Fibroblast of villous mesenchyme (primary cell): Measurements from ENCODE around the gene IRF3. TPM values are rescaled to one million over a fixed set of nuclear protein-coding genes. Genes with fewer than 3 reads are reported as not detected.

Experiments
- DNase-seq: peaks from one replicate; pipeline ENCODE4 v3.0.0-alpha.2; 2010; ENCODE audit warnings: low read depth
- H3K4me3 ChIP-seq: 2 replicates; pipeline ENCODE4 v1.5.1; 2011; ENCODE audit warnings: low read depth, mild to moderate bottlenecking, low read length
- CTCF ChIP-seq: IDR thresholded peaks from 2 replicates; pipeline ENCODE4 v1.5.1; 2012; ENCODE audit warnings: low read depth, mild to moderate bottlenecking, low read length; ENCODE audit not compliant: insufficient read depth
- small RNA-seq: library from RNA; depleted of rRNA; stranded (forward); fragments of <200 nt; gene quantifications from one replicate; pipeline ENCODE3, GENCODE V24; 2012
- total RNA-seq: library from RNA; depleted of rRNA; stranded (reverse); fragments of >200 nt; gene quantifications from 2 replicates; pipeline ENCODE4 v1.2.3, GENCODE V29; 2012

IRF3 gene
- total RNA-seq, 1 donor: 66.5 TPM

GRCh38 chr19:49614096-49614833 is 51.4 kb downstream of the IRF3 start:
- TF ChIP-seq CTCF: peak; percentile 37
- no peak overlapping the region for H3K4me3 ChIP-seq
- peak; percentile 91 for DNase-seq

GRCh38 chr19:49613374-49613773 is 52.3 kb downstream of the IRF3 start:
- DNase-seq: peak; percentile 47
- H3K4me3 ChIP-seq: no peak overlapping the region

More at GRCh38 chr19:49613374-49613773, 52.3 kb downstream of the IRF3 start:
- TF ChIP-seq CTCF: no peak

Small RNAs within 50 kb of the gene (small RNA-seq; reads per million reads assigned to genes)
- gene MIR5088: not detected

Other genes starting within 250 kb of the IRF3 start
- not detected in 2 replicates for gene PTH2, start 242.4 kb downstream of the IRF3 start, total RNA-seq
- gene GFY, start 240.5 kb downstream of the IRF3 start, total RNA-seq: not detected in 2 replicates
- not detected in 2 replicates for gene SLC17A7, start 224.3 kb downstream of the IRF3 start, total RNA-seq
- gene PIH1D1, start 214.0 kb downstream of the IRF3 start, total RNA-seq: 91.1 and 107 TPM in 2 replicates
- 17.7 and 40.6 TPM in 2 replicates for gene ALDH16A1, start 212.6 kb downstream of the IRF3 start, total RNA-seq
- gene FLT3LG, start 191.6 kb downstream of the IRF3 start, total RNA-seq: 2.6 and 4.8 TPM in 2 replicates
- 1,887 and 2,774 TPM in 2 replicates for gene RPL13A, start 178.2 kb downstream of the IRF3 start, total RNA-seq
- 1,679 and 1,912 TPM in 2 replicates for gene RPS11, start 169.4 kb downstream of the IRF3 start, total RNA-seq
- 39.7 and 44.8 TPM in 2 replicates for gene FCGRT, start 153.2 kb downstream of the IRF3 start, total RNA-seq
- 115 and 162 TPM in 2 replicates for gene RCN3, start 137.9 kb downstream of the IRF3 start, total RNA-seq
- gene NOSIP, start 85.3 kb downstream of the IRF3 start, total RNA-seq: 76.9 and 101 TPM in 2 replicates
- gene PRRG2, start 84.5 kb downstream of the IRF3 start, total RNA-seq: 0.32 and 0.43 TPM in 2 replicates
- gene PRR12, start 74.7 kb downstream of the IRF3 start, total RNA-seq: 3.0 and 3.9 TPM in 2 replicates
- gene RRAS, start 25.7 kb downstream of the IRF3 start, total RNA-seq: 43.2 and 44.5 TPM in 2 replicates
- 17.4 and 18.1 TPM in 2 replicates for gene SCAF1, start 23.6 kb downstream of the IRF3 start, total RNA-seq
- 4.7 and 6.8 TPM in 2 replicates for gene BCL2L12, start 76 bp upstream of the IRF3 start, total RNA-seq
- 258 and 341 TPM in 2 replicates for gene PRMT1, start 11.4 kb upstream of the IRF3 start, total RNA-seq
- gene ADM5, start 23.7 kb upstream of the IRF3 start, total RNA-seq: under 0.01 and 0.32 TPM in 2 replicates
- gene CPT1C, start 25.3 kb upstream of the IRF3 start, total RNA-seq: 20.0 and 32.0 TPM in 2 replicates
- 0.43 TPM in 1 of 2 replicates, not detected in the other for gene TSKS, start 97.4 kb upstream of the IRF3 start, total RNA-seq
- 92.0 and 97.0 TPM in 2 replicates for gene AP2A1, start 101.1 kb upstream of the IRF3 start, total RNA-seq
- gene FUZ, start 147.4 kb upstream of the IRF3 start, total RNA-seq: 15.1 and 19.3 TPM in 2 replicates
- 21.6 and 21.9 TPM in 2 replicates for gene MED25, start 152.4 kb upstream of the IRF3 start, total RNA-seq
- gene PTOV1, start 185.3 kb upstream of the IRF3 start, total RNA-seq: 47.9 and 53.5 TPM in 2 replicates
- 40.2 and 64.1 TPM in 2 replicates for gene PNKP, start 201.7 kb upstream of the IRF3 start, total RNA-seq
- 11.9 and 12.5 TPM in 2 replicates for gene AKT1S1, start 211.5 kb upstream of the IRF3 start, total RNA-seq
- 23.3 and 27.4 TPM in 2 replicates for gene TBC1D17, start 211.8 kb upstream of the IRF3 start, total RNA-seq
- 0.43 and 0.64 TPM in 2 replicates for gene IL4I1, start 231.0 kb upstream of the IRF3 start, total RNA-seq